CD4-positive, CD25-positive, alpha-beta regulatory T cell (primary cell): ENCODE data around the gene PNPLA5. TPM values are rescaled to one million over a fixed set of nuclear protein-coding genes. Genes with fewer than 3 reads are reported as not detected.

Source experiments
- ATAC-seq, 2 donors: fragments of 150-1000 bp; cut with Tn5 transposase; one replicate each; pipeline ENCODE4 v1.10.0; 2021; ENCODE audit warnings: low read depth in 2 of 2, moderate number of reproducible peaks in 2 of 2, moderate library complexity in 1 of 2
- DNase-seq, 3 donors: peaks; one replicate each; pipeline versions ENCODE4 v3.0.0 to v3.0.0-alpha.2; 2012 to 2022; ENCODE audit warnings: mixed read lengths in 1 of 3
- H3K27ac ChIP-seq: one replicate; pipeline ENCODE4 v1.7.0; 2013; ENCODE audit warnings: mild to moderate bottlenecking, low read length; ENCODE audit not compliant: insufficient read depth, poor library complexity, severe bottlenecking
- H3K27me3 ChIP-seq: one replicate; pipeline ENCODE4 v1.7.0; 2013; ENCODE audit warnings: low read length; ENCODE audit not compliant: control insufficient read depth, insufficient read depth
- H3K36me3 ChIP-seq: one replicate; pipeline ENCODE4 v1.7.0; 2013; ENCODE audit warnings: mild to moderate bottlenecking, low read length, moderate library complexity; ENCODE audit not compliant: control insufficient read depth, insufficient read depth
- H3K4me1 ChIP-seq: 2 replicates; pipeline ENCODE4 v1.7.0; 2013; ENCODE audit warnings: mild to moderate bottlenecking, low read length; ENCODE audit not compliant: insufficient read depth, control insufficient read depth, poor library complexity, severe bottlenecking
- H3K4me3 ChIP-seq: one replicate; pipeline ENCODE4 v1.7.0; 2013; ENCODE audit warnings: low read depth, mild to moderate bottlenecking, low read length, moderate library complexity
- H3K9me3 ChIP-seq, 2 experiments: 1 replicate in 1 of 2; 2 replicates in 1 of 2; pipeline ENCODE4 v1.7.0; 2013; ENCODE audit warnings: low read length in 2 of 2, mild to moderate bottlenecking in 1 of 2, moderate library complexity in 1 of 2; ENCODE audit not compliant: control insufficient read depth in 2 of 2
- H3K27ac Mint-ChIP-seq, 3 donors: one replicate each; pipeline ENCODE4 v1.8.0; 2020 to 2022; ENCODE audit warnings: mild to moderate bottlenecking in 3 of 3, mixed read lengths in 3 of 3, moderate library complexity in 2 of 3
- H3K27me3 Mint-ChIP-seq: one replicate; pipeline ENCODE4 v1.8.0; 2022; ENCODE audit warnings: mild to moderate bottlenecking, mixed read lengths
- H3K36me3 Mint-ChIP-seq: one replicate; pipeline ENCODE4 v1.8.0; 2020; ENCODE audit warnings: mixed read lengths
- H3K4me1 Mint-ChIP-seq, 4 donors: one replicate each; pipeline ENCODE4 v1.8.0; 2020 to 2022; ENCODE audit warnings: mixed read lengths in 4 of 4, mild to moderate bottlenecking in 1 of 4
- H3K4me3 Mint-ChIP-seq, 4 donors: one replicate each; pipeline ENCODE4 v1.8.0; 2020 to 2022; ENCODE audit warnings: mild to moderate bottlenecking in 4 of 4, mixed read lengths in 4 of 4, moderate library complexity in 3 of 4
- H3K9me3 Mint-ChIP-seq, 7 donors: one replicate each; pipeline ENCODE4 v1.8.0; 2020 to 2022; ENCODE audit warnings: mixed read lengths in 7 of 7, mild to moderate bottlenecking in 3 of 7, moderate library complexity in 2 of 7
- polyA plus RNA-seq, 4 donors: library from polyadenylated mRNA; unstranded; fragments of 300-500 nt; fragmentation: Illumina TruSeq; gene quantifications; one replicate each; pipeline ENCODE4 v1.2.3, GENCODE V29; 2021
- total RNA-seq: library from RNA; stranded (reverse); gene quantifications from one replicate; pipeline ENCODE4 v1.2.3, GENCODE V29; 2022

The PNPLA5 gene
- total and polyA plus RNA-seq, 5 donors from 2014 or later, result not detected

GRCh38 chr22:43924877-43925276 lies 33.1 kb upstream of the PNPLA5 start:
- H3K9me3 Mint-ChIP-seq, result peaks cover 0 to 4% (median 0%) of the 10 kb centered on the region in 7 donors
- DNase-seq (no peak), ATAC-seq (no peak)
- H3K4me3 ChIP-seq, result no peak overlapping the region
- peaks cover 2% of the 10 kb centered on the region for H3K27me3 ChIP-seq
- H3K4me1 Mint-ChIP-seq, result peaks cover 0 to 14% (median 9%) of the 10 kb centered on the region in 4 donors
- no peak overlapping the region for H3K27ac ChIP-seq
- H3K4me3 Mint-ChIP-seq, result peak overlapping the region in 3 of 4 donors; percentile 52 to 74 (median 72)
- H3K36me3 Mint-ChIP-seq, result peaks cover 3% of the 10 kb centered on the region
- no peaks in the 10 kb centered on the region for H3K36me3 ChIP-seq
- H3K9me3 ChIP-seq, result no peaks in the 10 kb centered on the region
- peak overlapping the region in 1 of 3 donors; percentile 41 for H3K27ac Mint-ChIP-seq
- peaks cover 56% of the 10 kb centered on the region for H3K27me3 Mint-ChIP-seq
- peaks cover 9% of the 10 kb centered on the region for H3K4me1 ChIP-seq

GRCh38 chr22:43923631-43924464 lies 32.0 kb upstream of the PNPLA5 start, which contains the start of gene PNPLA3:
Gene PNPLA3, plus strand, starts transcription at chr22:43923805. Its CDS starts 107 bp downstream, at chr22:43923912.
- Mint-ChIP-seq H3K4me1 (peaks cover 0 to 14% (median 9%) of the 10 kb centered on the region in 4 donors), H3K36me3 (peaks cover 3% of the 10 kb centered on the region), H3K4me3 (peak within 1 kb of the TSS; percentile 79 to 90 (median 84)), H3K9me3 (peaks cover 0 to 4% (median 0%) of the 10 kb centered on the region in 7 donors), H3K27me3 (peaks cover 60% of the 10 kb centered on the region), H3K27ac (peak within 1 kb of the TSS in 1 of 3 donors; percentile 57)
- ATAC-seq, result peak; percentile 74 to 75
- H3K36me3 ChIP-seq, result no peaks in the 10 kb centered on the region
- peaks cover 2% of the 10 kb centered on the region for H3K27me3 ChIP-seq
- no peak within 1 kb of the TSS for H3K4me3 ChIP-seq
- H3K4me1 ChIP-seq, result peaks cover 9% of the 10 kb centered on the region
- DNase-seq, result peak; percentile 46 to 55 (median 53)
- no peaks in the 10 kb centered on the region for H3K9me3 ChIP-seq
- H3K27ac ChIP-seq, result no peak within 1 kb of the TSS

- peak in 1 of 2 donors; percentile 46 for ATAC-seq
- peaks cover 0 to 14% (median 9%) of the 10 kb centered on the region in 4 donors for H3K4me1 Mint-ChIP-seq
Observed at GRCh38 chr22:43923191-43923590, 31.4 kb upstream of the PNPLA5 start.

GRCh38 chr22:43922123-43922522 lies 30.3 kb upstream of the PNPLA5 start:
- no peak for DNase-seq
- no peak overlapping the region for H3K4me3 ChIP-seq
- Mint-ChIP-seq H3K27ac (no peak overlapping the region), H3K36me3 (no peaks in the 10 kb centered on the region), H3K27me3 (peaks cover 55% of the 10 kb centered on the region), H3K4me3 (no peak overlapping the region), H3K9me3 (no peaks in the 10 kb centered on the region), H3K4me1 (peaks cover 0 to 14% (median 9%) of the 10 kb centered on the region in 4 donors)
- H3K9me3 ChIP-seq, result no peaks in the 10 kb centered on the region
- no peaks in the 10 kb centered on the region for H3K36me3 ChIP-seq
- H3K27me3 ChIP-seq, result peaks cover 2% of the 10 kb centered on the region
- no peak for ATAC-seq
- H3K4me1 ChIP-seq, result peaks cover 9% of the 10 kb centered on the region
- H3K27ac ChIP-seq, result no peak overlapping the region

More at GRCh38 chr22:43923191-43923590, 31.4 kb upstream of the PNPLA5 start:
- Mint-ChIP-seq H3K4me3 (peak overlapping the region; percentile 79 to 90 (median 84)), H3K36me3 (peaks cover 3% of the 10 kb centered on the region), H3K27me3 (peaks cover 55% of the 10 kb centered on the region), H3K27ac (peak overlapping the region in 1 of 3 donors; percentile 57), H3K9me3 (peaks cover 0 to 2% (median 0%) of the 10 kb centered on the region in 7 donors)
- Histone ChIP-seq H3K9me3 (no peaks in the 10 kb centered on the region), H3K27me3 (peaks cover 2% of the 10 kb centered on the region), H3K4me3 (no peak overlapping the region), H3K36me3 (no peaks in the 10 kb centered on the region), H3K4me1 (peaks cover 9% of the 10 kb centered on the region), H3K27ac (no peak overlapping the region)
- peak in 1 of 3 donors; percentile 31 for DNase-seq

- Mint-ChIP-seq H3K4me3 (no peak overlapping the region), H3K36me3 (no peaks in the 10 kb centered on the region), H3K9me3 (no peaks in the 10 kb centered on the region), H3K27ac (no peak overlapping the region), H3K27me3 (peaks cover 53% of the 10 kb centered on the region), H3K4me1 (peaks cover 0 to 14% (median 9%) of the 10 kb centered on the region in 4 donors)
- Histone ChIP-seq H3K4me1 (peaks cover 9% of the 10 kb centered on the region), H3K27ac (no peak overlapping the region), H3K9me3 (no peaks in the 10 kb centered on the region), H3K27me3 (peaks cover 2% of the 10 kb centered on the region), H3K4me3 (no peak overlapping the region), H3K36me3 (no peaks in the 10 kb centered on the region)
- DNase-seq (no peak), ATAC-seq (no peak)
Observed at GRCh38 chr22:43921370-43921769, 29.6 kb upstream of the PNPLA5 start.

GRCh38 chr22:43919106-43919973 lies 27.5 kb upstream of the PNPLA5 start:
- Mint-ChIP-seq H3K4me1 (peaks cover 0 to 7% (median 5%) of the 10 kb centered on the region in 4 donors), H3K27me3 (peaks cover 33% of the 10 kb centered on the region), H3K27ac (no peak overlapping the region), H3K4me3 (no peak overlapping the region), H3K36me3 (no peaks in the 10 kb centered on the region), H3K9me3 (no peaks in the 10 kb centered on the region)
- Histone ChIP-seq H3K27me3 (peaks cover 2% of the 10 kb centered on the region), H3K36me3 (no peaks in the 10 kb centered on the region), H3K4me1 (peaks cover 7% of the 10 kb centered on the region), H3K27ac (no peak overlapping the region), H3K9me3 (no peaks in the 10 kb centered on the region), H3K4me3 (no peak overlapping the region)
- DNase-seq, result no peak
- ATAC-seq, result no peak

GRCh38 chr22:43917521-43917920 lies 25.7 kb upstream of the PNPLA5 start:
- H3K36me3 ChIP-seq, result no peaks in the 10 kb centered on the region
- peaks cover 0 to 2% (median 0%) of the 10 kb centered on the region in 7 donors for H3K9me3 Mint-ChIP-seq
- H3K4me1 ChIP-seq, result no peaks in the 10 kb centered on the region
- H3K4me1 Mint-ChIP-seq, result no peaks in the 10 kb centered on the region
- H3K9me3 ChIP-seq, result no peaks in the 10 kb centered on the region
- H3K4me3 Mint-ChIP-seq, result no peak overlapping the region
- no peak overlapping the region for H3K4me3 ChIP-seq
- no peak overlapping the region for H3K27ac ChIP-seq
- no peak for DNase-seq
- H3K27ac Mint-ChIP-seq, result no peak overlapping the region
- H3K27me3 Mint-ChIP-seq, result peaks cover 26% of the 10 kb centered on the region
- no peak for ATAC-seq
- H3K27me3 ChIP-seq, result peaks cover 2% of the 10 kb centered on the region
- H3K36me3 Mint-ChIP-seq, result no peaks in the 10 kb centered on the region
